H1 (cell line): Measurements from ENCODE around the gene HIBCH. TPM values are rescaled to one million over a fixed set of nuclear protein-coding genes. Genes with fewer than 3 reads are reported as not detected.

Experiments used
- CTCF ChIA-PET: fragments of 300-600 bp; sonication (Branson Sonifier 250); formaldehyde crosslinking; loops from one replicate; lab custom pipeline; 2021; ENCODE audit not compliant: partially characterized antibody; lab: Charles Lee
- POLR2A ChIA-PET: fragments of 300-600 bp; sonication (Branson Sonifier 250); formaldehyde crosslinking; loops from one replicate; lab custom pipeline; 2021; ENCODE audit warnings: inconsistent platforms; ENCODE audit not compliant: partially characterized antibody; lab: Charles Lee
- DNase-seq, 2 experiments: peaks; one replicate each; pipeline versions ENCODE4 v3.0.0 to v3.0.0-alpha.2; 2010 to 2022; ENCODE audit warnings: low spot score in 2 of 2, low read depth in 1 of 2, mixed read lengths in 1 of 2
- FAIRE-seq: peaks from 2 replicates; lab custom pipeline; 2011; peaks lifted over from hg19 to GRCh38; lab: Jason Lieb, UNC
- H2AFZ ChIP-seq: 2 replicates; pipeline ENCODE4 v1.8.1; 2012; ENCODE audit warnings: low read length, inconsistent platforms
- H2AK5ac ChIP-seq: 2 replicates; pipeline ENCODE4 v1.6.1; 2013; ENCODE audit warnings: low read depth, low read length
- H2BK120ac ChIP-seq: replicated peaks from 2 replicates; pipeline ENCODE3; 2013; ENCODE audit warnings: low read depth, low read length, inconsistent platforms
- H2BK12ac ChIP-seq: 2 replicates; pipeline ENCODE4 v1.6.1; 2013; ENCODE audit warnings: low read depth, low read length
- H2BK15ac ChIP-seq: 2 replicates; pipeline ENCODE4 v1.6.1; 2013; ENCODE audit warnings: low read length
- H2BK20ac ChIP-seq: 2 replicates; pipeline ENCODE4 v1.6.1; 2013; ENCODE audit warnings: low read length
- H2BK5ac ChIP-seq: 2 replicates; pipeline ENCODE4 v1.6.1; 2013; ENCODE audit warnings: low read depth, low read length
- H3K14ac ChIP-seq: 2 replicates; pipeline ENCODE4 v1.6.1; 2013; ENCODE audit warnings: inconsistent platforms; ENCODE audit not compliant: insufficient read length
- H3K18ac ChIP-seq: 2 replicates; pipeline ENCODE4 v1.6.1; 2013; ENCODE audit warnings: low read length; ENCODE audit errors: extremely low read depth
- H3K23ac ChIP-seq: 2 replicates; pipeline ENCODE4 v1.6.1; 2013; ENCODE audit warnings: inconsistent platforms; ENCODE audit not compliant: insufficient read length
- H3K23me2 ChIP-seq: 2 replicates; pipeline ENCODE4 v1.6.1; 2013; ENCODE audit warnings: low read depth, low read length
- H3K27ac ChIP-seq: 2 replicates; pipeline ENCODE4 v1.6.1; 2011; ENCODE audit warnings: low read depth, low read length, inconsistent platforms
- H3K27me3 ChIP-seq, 4 experiments: replicated peaks in 1 of 4; 1 replicate in 1 of 4; 2 replicates in 3 of 4; pipeline versions ENCODE4 v1.6.1 to v1.8.1; 2011 to 2013; ENCODE audit warnings: low read length in 3 of 4, mild to moderate bottlenecking in 3 of 4, inconsistent platforms in 2 of 4, mixed read lengths in 2 of 4, moderate library complexity in 1 of 4; ENCODE audit not compliant: control insufficient read depth in 3 of 4, insufficient read depth in 3 of 4; ENCODE audit errors: extremely low read depth in 1 of 4
- H3K36me3 ChIP-seq, 4 experiments: 2 replicates each; pipeline versions ENCODE4 v1.6.1 to v1.8.1; 2011 to 2013; ENCODE audit warnings: mild to moderate bottlenecking in 4 of 4, low read length in 3 of 4, moderate library complexity in 2 of 4, control low read depth in 1 of 4, inconsistent platforms in 1 of 4; ENCODE audit not compliant: insufficient read depth in 4 of 4, control insufficient read depth in 2 of 4
- H3K4ac ChIP-seq: replicated peaks from 2 replicates; pipeline ENCODE3; 2013; ENCODE audit warnings: low read length, low read depth, mixed read lengths, inconsistent platforms; ENCODE audit not compliant: insufficient read length
- H3K4me1 ChIP-seq, 4 experiments: replicated peaks in 1 of 4; 1 replicate in 1 of 4; 2 replicates in 3 of 4; pipeline versions ENCODE4 v1.6.1 to v1.8.1; 2011 to 2013; ENCODE audit warnings: low read length in 3 of 4, inconsistent platforms in 2 of 4, mixed read lengths in 1 of 4; ENCODE audit not compliant: insufficient read depth in 4 of 4, control insufficient read depth in 3 of 4
- H3K4me2 ChIP-seq, 2 experiments: 2 replicates each; pipeline versions ENCODE4 v1.6.1 to v1.8.1; 2011 to 2013; ENCODE audit warnings: low read depth in 2 of 2, low read length in 2 of 2, control low read depth in 1 of 2, inconsistent platforms in 1 of 2, mild to moderate bottlenecking in 1 of 2; ENCODE audit not compliant: insufficient read depth in 1 of 2
- H3K4me3 ChIP-seq, 4 experiments: fragments of 200-600, 300-600 bp in 1 of 4; sonication (generic), shearing (Covaris generic), sonication (Bioruptor Twin) in 1 of 4; 2 replicates each; pipeline versions ENCODE4 v1.5.1 to v1.8.1; 2011 to 2016; ENCODE audit warnings: low read length in 4 of 4, low read depth in 3 of 4, control low read depth in 2 of 4, inconsistent platforms in 2 of 4, mild to moderate bottlenecking in 2 of 4, mixed read lengths in 1 of 4, moderate library complexity in 1 of 4; ENCODE audit not compliant: insufficient read depth in 2 of 4; ENCODE audit errors: extremely low read depth in 1 of 4
- H3K56ac ChIP-seq: replicated peaks from 2 replicates; pipeline ENCODE3; 2013; ENCODE audit warnings: low read depth, mild to moderate bottlenecking, mixed read lengths, low read length, inconsistent platforms; ENCODE audit not compliant: insufficient read length
- H3K79me1 ChIP-seq: 2 replicates; pipeline ENCODE4 v1.6.1; 2013; ENCODE audit warnings: low read depth, low read length, control low read depth
- H3K79me2 ChIP-seq, 2 experiments: 2 replicates each; pipeline versions ENCODE4 v1.6.1 to v1.8.1; 2012 to 2013; ENCODE audit warnings: low read length in 2 of 2, mild to moderate bottlenecking in 2 of 2, inconsistent platforms in 1 of 2; ENCODE audit not compliant: insufficient read depth in 2 of 2, control insufficient read depth in 1 of 2
- H3K9ac ChIP-seq, 4 experiments: replicated peaks in 1 of 4; 1 replicate in 1 of 4; 2 replicates in 3 of 4; pipeline versions ENCODE4 v1.6.1 to v1.8.1; 2011 to 2013; ENCODE audit warnings: low read depth in 3 of 4, low read length in 3 of 4, control low read depth in 2 of 4, mild to moderate bottlenecking in 2 of 4, moderate library complexity in 2 of 4, inconsistent platforms in 1 of 4; ENCODE audit errors: extremely low read depth in 1 of 4
- H3K9me3 ChIP-seq, 2 experiments: 2 replicates each; pipeline versions ENCODE4 v1.6.1 to v1.8.1; 2012 to 2013; ENCODE audit warnings: mild to moderate bottlenecking in 2 of 2, moderate library complexity in 2 of 2, control low read depth in 1 of 2, inconsistent platforms in 1 of 2, low read depth in 1 of 2, low read length in 1 of 2, mixed read lengths in 1 of 2; ENCODE audit not compliant: insufficient read depth in 2 of 2
- H4K20me1 ChIP-seq, 2 experiments: replicated peaks in 1 of 2; 2 replicates each; pipeline versions ENCODE3 to v1.8.1; 2011 to 2013; ENCODE audit warnings: inconsistent platforms in 2 of 2, low read length in 2 of 2, mild to moderate bottlenecking in 1 of 2; ENCODE audit not compliant: insufficient read depth in 2 of 2, control insufficient read depth in 1 of 2
- H4K5ac ChIP-seq: 2 replicates; pipeline ENCODE4 v1.6.1; 2013; ENCODE audit warnings: low read length, low read depth, mixed read lengths, inconsistent platforms; ENCODE audit not compliant: insufficient read length
- H4K8ac ChIP-seq: 2 replicates; pipeline ENCODE4 v1.8.0; 2013; ENCODE audit warnings: mild to moderate bottlenecking, moderate library complexity, low read length, inconsistent platforms; ENCODE audit not compliant: insufficient read depth; ENCODE audit errors: extremely low read depth
- H4K91ac ChIP-seq: replicated peaks from 2 replicates; pipeline ENCODE3; 2013; ENCODE audit warnings: low read length, mixed read lengths, inconsistent platforms; ENCODE audit not compliant: insufficient read length
- BACH1 ChIP-seq: IDR thresholded peaks from 2 replicates; pipeline ENCODE4 v1.6.1; 2012; ENCODE audit warnings: low read length, improper control_type of control experiment
- EZH2 ChIP-seq: fragments of 200-600 bp; sonication (generic); IDR thresholded peaks from 2 replicates; pipeline ENCODE4 v1.7.1; 2012; ENCODE audit warnings: low read depth, mild to moderate bottlenecking, moderate library complexity, low read length, inconsistent platforms; ENCODE audit not compliant: severe bottlenecking
- RAD21 ChIP-seq, 2 experiments: IDR thresholded peaks in 1 of 2; conservative IDR thresholded peaks in 1 of 2; 2 replicates each; pipeline ENCODE4 v1.6.1; 2011; ENCODE audit warnings: low read depth in 2 of 2, low read length in 2 of 2, improper control_type of control experiment in 1 of 2, inconsistent platforms in 1 of 2, mild to moderate bottlenecking in 1 of 2, moderate library complexity in 1 of 2
- SRF ChIP-seq: IDR thresholded peaks from 2 replicates; pipeline ENCODE4 v1.6.1; 2011; ENCODE audit warnings: mild to moderate bottlenecking, low read depth, low read length, moderate library complexity
- WGBS, 2 experiments: shearing (Covaris generic) in 1 of 2; methylation state at CpG; one replicate each; pipeline versions ENCODE4 v1.1.6 to v1.1.7; 2013 to 2015; ENCODE audit warnings: low lambda C conversion rate in 2 of 2, mixed read lengths in 2 of 2, inconsistent platforms in 1 of 2, low coverage in 1 of 2, missing lambda C conversion rate in 1 of 2; ENCODE audit not compliant: insufficient replicate concordance in 2 of 2, insufficient coverage in 1 of 2, insufficient read length in 1 of 2; ENCODE audit errors: extremely low coverage in 1 of 2, missing lambda C conversion rate in 1 of 2; 5-methylcytosine and 5-hydroxymethylcytosine counted together
- polyA plus RNA-seq, 7 experiments: library from polyadenylated mRNA; depleted of rRNA in 3 of 7; stranded (reverse) in 5 of 7; unstranded in 2 of 7; fragments of >200 nt in 5 of 7; fragments of 200-250 nt in 2 of 7; gene quantifications; 1 replicate in 5 of 7; 2 replicates in 1 of 7; 4 replicates in 1 of 7; pipeline versions ENCODE4 v1.2.1 to v1.2.3, GENCODE V29; 2011 to 2013; ENCODE audit warnings: missing spikeins in 2 of 7, mixed read lengths in 2 of 7
- total RNA-seq: library from RNA; stranded (reverse); fragmentation: NEBNext Ultra II Directional; extraction: Animal tissue kit (Norgen Biotek cat#: 25700); gene quantifications from 2 replicates; pipeline ENCODE4 v1.2.1, GENCODE V29; 2021
- TF ChIP-seq, protein P1 (sequence below), 3 experiments: IDR thresholded peaks; 1 replicate in 2 of 3; 2 replicates in 1 of 3; pipeline versions ENCODE4 v1.5.1 to v1.6.1; 2011; ENCODE audit warnings: low read length in 3 of 3, mild to moderate bottlenecking in 3 of 3, inconsistent platforms in 2 of 3, low read depth in 1 of 3, moderate library complexity in 1 of 3; ENCODE audit not compliant: insufficient read depth in 1 of 3; ENCODE audit errors: control extremely low read depth in 1 of 3

The HIBCH gene
- total and polyA plus RNA-seq, 2 of the 8 experiments (the other 6 are each of a cell fraction or from before 2014, with no cell fraction given), result 7.5 to 31.8 TPM

DNA sequence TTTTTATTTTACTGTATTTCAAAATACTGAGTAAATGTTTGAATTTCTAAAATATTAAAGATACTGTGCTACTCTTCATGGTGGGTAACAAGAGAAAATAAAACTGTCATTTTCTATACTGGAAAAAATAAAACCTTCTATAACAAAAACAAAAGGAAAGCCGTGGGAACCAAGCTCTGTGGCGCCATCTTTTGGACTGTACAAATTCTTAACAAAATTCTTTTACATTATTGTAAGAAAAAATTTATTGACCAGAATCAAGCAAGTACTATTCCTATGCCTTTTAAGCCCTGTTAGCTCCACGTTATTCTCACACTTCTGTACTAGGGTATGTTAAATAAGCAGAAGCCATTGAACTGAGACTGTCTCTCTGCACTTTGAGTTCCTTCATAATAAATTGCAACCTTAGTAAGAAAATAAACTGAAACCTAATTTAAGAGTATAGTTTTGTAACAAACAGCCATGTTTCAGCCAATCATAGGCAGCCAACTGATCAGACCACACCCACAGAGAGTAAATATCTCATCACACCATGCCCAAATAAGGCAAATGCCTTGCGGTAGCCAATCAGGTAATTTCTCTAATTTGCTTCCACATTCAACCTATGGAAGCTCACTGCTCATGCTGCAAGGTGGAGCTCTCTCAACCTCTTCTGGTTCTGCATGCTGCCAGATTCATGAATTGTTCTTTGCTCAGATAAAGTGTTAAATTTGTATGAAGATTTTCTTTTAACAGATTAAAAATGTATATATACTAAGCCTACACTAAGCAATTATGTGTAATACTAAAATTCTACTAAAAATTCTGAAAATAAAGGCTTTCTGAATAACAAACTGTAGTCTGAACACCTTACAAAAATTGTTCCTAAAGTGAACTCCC is 42.2 kb downstream of the HIBCH start:
- Histone ChIP-seq H2AFZ (no peak overlapping the region), H3K56ac (no peak overlapping the region), H4K91ac (no peak overlapping the region), H4K5ac (no peak overlapping the region), H2AK5ac (no peak overlapping the region), H4K8ac (no peak overlapping the region), H3K4me1 (no peaks in the 10 kb centered on the region), H3K4ac (no peak overlapping the region), H3K23me2 (no peaks in the 10 kb centered on the region), H3K9ac (no peak overlapping the region), H2BK5ac (no peak overlapping the region), H3K36me3 (peaks cover 0 to 13% (median 3%) of the 10 kb centered on the region in 4 experiments; a peak in 3 of 8 replicates), H2BK20ac (no peak overlapping the region), H3K23ac (no peak overlapping the region), H2BK120ac (no peak overlapping the region), H3K18ac (no peak overlapping the region), H2BK15ac (no peak overlapping the region), H3K9me3 (no peaks in the 10 kb centered on the region; a peak in 1 of 4 replicates), H3K27me3 (no peaks in the 10 kb centered on the region), H3K79me1 (no peaks in the 10 kb centered on the region), H3K4me3 (no peak overlapping the region), H2BK12ac (no peak overlapping the region; the same call in 1 of the 2 replicates), H3K79me2 (no peaks in the 10 kb centered on the region), H3K27ac (no peak overlapping the region), H3K14ac (no peak overlapping the region), H3K4me2 (no peak overlapping the region), H4K20me1 (peaks cover 0 to 3% of the 10 kb centered on the region in 2 experiments)
- ChIA-PET CTCF (interaction anchor here (0.6 to 2.9 kb wide), 13 partner anchors 8 to 479 kb away, joined by 3 to 12 read pairs (median 3); no protein-coding TSS in a partner anchor), POLR2A (no interaction called here)
- WGBS, 2 experiments, result 76% methylated on average over 4 of the region's 4 CpGs; no CpG with 5 or more reads in 1 of the 2 experiments
- no peak for DNase-seq
- TF ChIP-seq BACH1 (no peak), RAD21 (IDR thresholded peaks at IDR 0.05 in 1 of 2, conservative IDR thresholded peaks at IDR 0.05 in 1 of 2; ENCODE audit: low read depth in 2 of 2, low read length in 2 of 2) (peak; percentile 46 to 48), EZH2 (no peak), SRF (peak; percentile 98)
- TF ChIP-seq, protein P1, sequence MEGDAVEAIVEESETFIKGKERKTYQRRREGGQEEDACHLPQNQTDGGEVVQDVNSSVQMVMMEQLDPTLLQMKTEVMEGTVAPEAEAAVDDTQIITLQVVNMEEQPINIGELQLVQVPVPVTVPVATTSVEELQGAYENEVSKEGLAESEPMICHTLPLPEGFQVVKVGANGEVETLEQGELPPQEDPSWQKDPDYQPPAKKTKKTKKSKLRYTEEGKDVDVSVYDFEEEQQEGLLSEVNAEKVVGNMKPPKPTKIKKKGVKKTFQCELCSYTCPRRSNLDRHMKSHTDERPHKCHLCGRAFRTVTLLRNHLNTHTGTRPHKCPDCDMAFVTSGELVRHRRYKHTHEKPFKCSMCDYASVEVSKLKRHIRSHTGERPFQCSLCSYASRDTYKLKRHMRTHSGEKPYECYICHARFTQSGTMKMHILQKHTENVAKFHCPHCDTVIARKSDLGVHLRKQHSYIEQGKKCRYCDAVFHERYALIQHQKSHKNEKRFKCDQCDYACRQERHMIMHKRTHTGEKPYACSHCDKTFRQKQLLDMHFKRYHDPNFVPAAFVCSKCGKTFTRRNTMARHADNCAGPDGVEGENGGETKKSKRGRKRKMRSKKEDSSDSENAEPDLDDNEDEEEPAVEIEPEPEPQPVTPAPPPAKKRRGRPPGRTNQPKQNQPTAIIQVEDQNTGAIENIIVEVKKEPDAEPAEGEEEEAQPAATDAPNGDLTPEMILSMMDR (IDR thresholded peaks at IDR 0.05; ENCODE audit: control extremely low read depth in 1 of 3, insufficient read depth in 1 of 3, low read depth in 1 of 3, low read length in 3 of 3), result peak in 2 of 3 experiments; percentile 17 to 21; a peak in 2 of 4 replicates
- FAIRE-seq, result no peak
